HEK293 (cell line): ENCODE results near the gene ZNG1B.
"Not testable (repeated sequence)": the region's sequence is repeated elsewhere in the genome, so short reads cannot be mapped to it uniquely, and the experiment has no call there.

Source experiments
- CTCF ChIA-PET: fragments of 350-600 bp; formaldehyde crosslinking; extraction: SDS; loops from one replicate; lab custom pipeline; 2021; ENCODE audit warnings: antibody characterized with exemption; lab: Yijun Ruan, JAX
- POLR2A ChIA-PET: fragments of 300-600 bp; formaldehyde crosslinking; extraction: SDS; loops from one replicate; lab custom pipeline; 2020; ENCODE audit warnings: antibody characterized with exemption, inconsistent platforms; lab: Yijun Ruan, JAX
- H3K27ac ChIP-seq: fragments of 200-500 bp; sonication (Bioruptor generic); 2 replicates; pipeline ENCODE4 v1.5.1; 2014; ENCODE audit warnings: low read depth, low read length, control low read depth, inconsistent platforms; ENCODE audit errors: extremely low read depth
- H3K36me3 ChIP-seq, 2 experiments: fragments of 200-500 bp in 1 of 2; sonication (Bioruptor generic) in 1 of 2; 1 replicate in 1 of 2; 2 replicates in 1 of 2; pipeline ENCODE4 v1.5.1; 2014 to 2017; ENCODE audit warnings: inconsistent platforms in 2 of 2, low read length in 2 of 2; ENCODE audit not compliant: control insufficient read depth in 2 of 2, insufficient read depth in 1 of 2
- H3K4me1 ChIP-seq: fragments of 200-500 bp; sonication (Bioruptor generic); 2 replicates; pipeline ENCODE4 v1.5.1; 2014; ENCODE audit warnings: mild to moderate bottlenecking, low read length, inconsistent platforms; ENCODE audit not compliant: control insufficient read depth, insufficient read depth
- H3K4me3 ChIP-seq: 2 replicates; pipeline ENCODE4 v1.5.1; 2011; ENCODE audit warnings: low read depth, mild to moderate bottlenecking, control low read depth, low read length, moderate library complexity
- H3K9me3 ChIP-seq: fragments of 200-500 bp; sonication (Bioruptor generic); 2 replicates; pipeline ENCODE4 v1.5.1; 2014; ENCODE audit warnings: low read depth, low read length, inconsistent platforms; ENCODE audit not compliant: control insufficient read depth, insufficient read depth
- GLIS1 ChIP-seq: fragments of 450-650 bp; formaldehyde crosslinking; IDR thresholded peaks from 2 replicates; pipeline ENCODE4 v1.5.1; 2016; ENCODE audit warnings: missing biosample characterization, missing genetic modification characterization
- ZBTB20 ChIP-seq: fragments of 450-650 bp; formaldehyde crosslinking; IDR thresholded peaks from 2 replicates; pipeline ENCODE4 v1.5.1; 2016; ENCODE audit warnings: missing biosample characterization, missing genetic modification characterization
- ZIC2 ChIP-seq: fragments of 450-650 bp; formaldehyde crosslinking; IDR thresholded peaks from 2 replicates; pipeline ENCODE4 v1.5.1; 2016; ENCODE audit warnings: missing biosample characterization, missing genetic modification characterization
- ZNF335 ChIP-seq: fragments of 450-650 bp; formaldehyde crosslinking; conservative IDR thresholded peaks from 2 replicates; pipeline ENCODE4 v1.5.1; 2016; ENCODE audit warnings: missing biosample characterization, missing genetic modification characterization
- ZNF423 ChIP-seq: fragments of 450-650 bp; formaldehyde crosslinking; IDR thresholded peaks from 2 replicates; pipeline ENCODE4 v1.5.1; 2016; ENCODE audit warnings: missing biosample characterization, missing genetic modification characterization
- TF ChIP-seq, protein P1 (sequence below): fragments of 450-650 bp; formaldehyde crosslinking; IDR thresholded peaks from 2 replicates; pipeline ENCODE4 v1.5.1; 2016; ENCODE audit warnings: missing biosample characterization, missing genetic modification characterization
- TF ChIP-seq, protein P2 (sequence below): fragments of 450-650 bp; formaldehyde crosslinking; optimal IDR thresholded peaks from 2 replicates; pipeline ENCODE3; 2016; ENCODE audit warnings: missing biosample characterization, mild to moderate bottlenecking, missing genetic modification characterization

Gene ZNG1B

DNA sequence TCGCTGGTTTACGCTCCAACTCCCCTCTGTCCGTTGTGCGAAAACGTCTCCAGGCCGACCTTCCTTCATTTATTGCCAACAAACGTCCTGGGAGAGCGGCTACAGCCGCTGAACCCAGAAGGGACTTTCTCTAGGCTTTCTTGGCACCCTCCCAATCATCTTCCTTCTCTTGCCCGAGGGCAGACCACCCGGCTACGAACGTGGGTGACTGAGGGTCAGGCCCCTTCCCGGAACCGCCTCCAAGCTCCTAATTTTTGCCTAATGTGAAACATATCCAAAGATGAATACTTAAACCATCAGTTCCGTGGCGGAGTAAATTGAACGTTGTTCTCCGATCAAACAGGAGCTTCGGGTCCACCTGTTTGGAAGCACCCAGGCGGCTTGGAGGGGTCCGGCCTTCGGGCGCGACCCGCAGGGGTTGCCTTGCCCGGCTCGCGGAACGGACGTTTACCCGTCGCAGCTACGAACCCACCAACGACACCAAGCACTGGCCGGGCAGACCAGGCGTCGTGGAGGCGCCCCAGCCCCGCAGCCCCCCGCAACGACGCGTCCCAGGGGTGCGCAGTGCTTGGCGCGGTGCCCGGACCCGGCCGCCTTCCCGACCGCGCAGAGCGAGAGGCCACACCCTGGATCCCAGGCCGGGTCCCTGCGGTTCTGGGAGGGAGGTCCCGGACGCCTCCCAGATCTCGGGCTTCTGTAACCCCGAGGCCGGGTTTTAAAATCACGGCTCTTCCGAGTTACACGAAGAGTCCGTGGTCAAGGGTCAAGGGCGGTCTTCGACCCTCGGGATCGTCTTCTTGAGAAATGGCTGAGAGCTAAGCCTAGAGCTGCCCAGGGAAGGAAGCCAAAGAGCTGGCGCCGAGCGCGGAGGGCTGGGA, 65.0 kb downstream of the ZNG1B start:
- TF ChIP-seq ZNF335 (tag by site-specific recombination) = peak; percentile 40
- 0 out of 2 replicates have a peak, but pooled peaks have one; percentile 47 for TF ChIP-seq ZNF423
- TF ChIP-seq GLIS1 (tag by site-specific recombination) = peak; percentile 44; the same call in 1 of the 2 replicates
- TF ChIP-seq, protein P1, sequence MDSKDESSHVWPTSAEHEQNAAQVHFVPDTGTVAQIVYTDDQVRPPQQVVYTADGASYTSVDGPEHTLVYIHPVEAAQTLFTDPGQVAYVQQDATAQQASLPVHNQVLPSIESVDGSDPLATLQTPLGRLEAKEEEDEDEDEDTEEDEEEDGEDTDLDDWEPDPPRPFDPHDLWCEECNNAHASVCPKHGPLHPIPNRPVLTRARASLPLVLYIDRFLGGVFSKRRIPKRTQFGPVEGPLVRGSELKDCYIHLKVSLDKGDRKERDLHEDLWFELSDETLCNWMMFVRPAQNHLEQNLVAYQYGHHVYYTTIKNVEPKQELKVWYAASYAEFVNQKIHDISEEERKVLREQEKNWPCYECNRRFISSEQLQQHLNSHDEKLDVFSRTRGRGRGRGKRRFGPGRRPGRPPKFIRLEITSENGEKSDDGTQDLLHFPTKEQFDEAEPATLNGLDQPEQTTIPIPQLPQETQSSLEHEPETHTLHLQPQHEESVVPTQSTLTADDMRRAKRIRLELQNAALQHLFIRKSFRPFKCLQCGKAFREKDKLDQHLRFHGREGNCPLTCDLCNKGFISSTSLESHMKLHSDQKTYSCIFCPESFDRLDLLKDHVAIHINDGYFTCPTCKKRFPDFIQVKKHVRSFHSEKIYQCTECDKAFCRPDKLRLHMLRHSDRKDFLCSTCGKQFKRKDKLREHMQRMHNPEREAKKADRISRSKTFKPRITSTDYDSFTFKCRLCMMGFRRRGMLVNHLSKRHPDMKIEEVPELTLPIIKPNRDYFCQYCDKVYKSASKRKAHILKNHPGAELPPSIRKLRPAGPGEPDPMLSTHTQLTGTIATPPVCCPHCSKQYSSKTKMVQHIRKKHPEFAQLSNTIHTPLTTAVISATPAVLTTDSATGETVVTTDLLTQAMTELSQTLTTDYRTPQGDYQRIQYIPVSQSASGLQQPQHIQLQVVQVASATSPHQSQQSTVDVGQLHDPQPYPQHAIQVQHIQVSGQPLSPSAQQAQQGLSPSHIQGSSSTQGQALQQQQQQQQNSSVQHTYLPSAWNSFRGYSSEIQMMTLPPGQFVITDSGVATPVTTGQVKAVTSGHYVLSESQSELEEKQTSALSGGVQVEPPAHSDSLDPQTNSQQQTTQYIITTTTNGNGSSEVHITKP (tag by site-specific recombination) = peak; percentile 84
- H3K9me3 ChIP-seq, H3K4me1 ChIP-seq, CTCF ChIA-PET, H3K27ac ChIP-seq, POLR2A ChIA-PET, H3K36me3 ChIP-seq: not testable (repeated sequence)
- H3K4me3 ChIP-seq = peak overlapping the region; percentile 40

DNA sequence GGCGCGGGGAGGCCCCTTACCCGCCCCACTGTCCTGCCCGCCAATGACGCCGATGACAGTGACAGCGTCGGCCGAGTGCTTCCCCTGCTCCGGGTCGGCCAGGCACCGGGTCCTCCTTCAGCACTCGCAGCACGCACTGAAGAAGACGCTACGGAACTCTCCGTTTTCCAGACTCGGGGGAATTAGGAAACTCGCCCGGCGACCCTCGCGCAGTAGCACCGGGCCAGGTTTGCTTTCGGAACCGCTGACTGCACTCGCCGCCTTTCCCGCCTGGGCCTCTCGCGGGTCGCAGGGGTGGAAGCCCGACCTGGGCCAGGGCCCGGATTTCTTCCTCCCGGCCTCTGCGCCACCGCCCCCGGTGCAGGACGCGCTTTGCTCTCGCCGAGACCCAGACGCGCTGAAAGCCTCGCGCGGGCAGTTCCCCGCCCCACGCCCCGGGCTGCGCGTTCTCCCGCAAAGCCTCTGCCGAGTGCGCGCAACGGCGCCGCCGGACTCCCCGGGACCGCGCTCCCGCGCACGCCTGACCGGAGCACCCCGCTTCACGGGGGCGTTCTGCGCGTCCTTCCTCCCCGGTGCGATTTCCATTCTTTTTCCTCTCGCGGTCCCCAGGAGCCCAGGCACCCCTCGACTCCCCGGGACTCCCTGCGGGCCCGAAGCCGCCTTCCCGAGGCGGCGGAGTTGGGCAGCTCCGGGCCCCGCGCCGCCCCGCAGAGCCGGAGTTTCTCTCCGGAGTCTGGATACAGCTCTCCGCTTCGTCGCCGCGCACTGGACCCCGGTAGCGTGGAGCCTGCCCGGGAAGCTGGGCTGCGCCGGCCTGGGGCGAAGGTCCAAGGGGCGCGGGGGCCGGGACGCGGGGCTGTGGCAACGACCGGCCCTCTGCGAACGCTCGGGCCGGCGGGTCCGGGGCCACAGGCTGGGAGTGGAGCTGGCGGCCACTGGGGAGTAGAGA, 65.9 kb downstream of the ZNG1B start:
- TF ChIP-seq ZIC2 (tag by site-specific recombination) (peak; percentile 56; the same call in 1 of the 2 replicates), ZNF335 (tag by site-specific recombination) (peak; percentile 19; the same call in 1 of the 2 replicates), ZBTB20 (peak; percentile 38; the same call in 1 of the 2 replicates)
- TF ChIP-seq, protein P2, sequence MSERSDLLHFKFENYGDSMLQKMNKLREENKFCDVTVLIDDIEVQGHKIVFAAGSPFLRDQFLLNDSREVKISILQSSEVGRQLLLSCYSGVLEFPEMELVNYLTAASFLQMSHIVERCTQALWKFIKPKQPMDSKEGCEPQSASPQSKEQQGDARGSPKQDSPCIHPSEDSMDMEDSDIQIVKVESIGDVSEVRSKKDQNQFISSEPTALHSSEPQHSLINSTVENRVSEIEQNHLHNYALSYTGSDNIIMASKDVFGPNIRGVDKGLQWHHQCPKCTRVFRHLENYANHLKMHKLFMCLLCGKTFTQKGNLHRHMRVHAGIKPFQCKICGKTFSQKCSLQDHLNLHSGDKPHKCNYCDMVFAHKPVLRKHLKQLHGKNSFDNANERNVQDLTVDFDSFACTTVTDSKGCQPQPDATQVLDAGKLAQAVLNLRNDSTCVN = peak; percentile 90
- TF ChIP-seq, protein P1 (tag by site-specific recombination) = peak; percentile 28; the same call in 1 of the 2 replicates
- H3K4me3 ChIP-seq = peak overlapping the region; percentile 40
- POLR2A ChIA-PET, H3K36me3 ChIP-seq, H3K9me3 ChIP-seq, CTCF ChIA-PET, H3K4me1 ChIP-seq, H3K27ac ChIP-seq: not testable (repeated sequence)

DNA sequence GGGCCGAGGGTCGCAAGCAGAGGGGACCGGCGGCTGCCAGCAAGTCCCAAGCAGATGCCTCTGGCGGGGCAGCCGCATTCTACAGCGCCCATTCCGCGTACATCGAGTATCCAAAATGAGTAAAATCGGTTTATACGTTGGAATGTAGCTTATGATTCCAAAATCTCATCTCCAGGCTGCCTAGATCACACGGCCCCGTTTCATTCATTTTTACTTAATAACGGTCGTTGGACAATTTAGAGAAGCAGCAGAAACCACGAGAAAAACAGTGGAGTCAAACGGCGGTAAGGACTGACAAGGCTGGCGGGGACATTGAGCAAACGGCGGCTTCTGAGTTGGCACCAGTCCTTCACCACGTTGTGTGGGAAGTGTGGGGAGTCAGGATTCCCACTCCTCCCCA, 66.6 kb downstream of the ZNG1B start:
- POLR2A ChIA-PET = not testable (repeated sequence)

DNA sequence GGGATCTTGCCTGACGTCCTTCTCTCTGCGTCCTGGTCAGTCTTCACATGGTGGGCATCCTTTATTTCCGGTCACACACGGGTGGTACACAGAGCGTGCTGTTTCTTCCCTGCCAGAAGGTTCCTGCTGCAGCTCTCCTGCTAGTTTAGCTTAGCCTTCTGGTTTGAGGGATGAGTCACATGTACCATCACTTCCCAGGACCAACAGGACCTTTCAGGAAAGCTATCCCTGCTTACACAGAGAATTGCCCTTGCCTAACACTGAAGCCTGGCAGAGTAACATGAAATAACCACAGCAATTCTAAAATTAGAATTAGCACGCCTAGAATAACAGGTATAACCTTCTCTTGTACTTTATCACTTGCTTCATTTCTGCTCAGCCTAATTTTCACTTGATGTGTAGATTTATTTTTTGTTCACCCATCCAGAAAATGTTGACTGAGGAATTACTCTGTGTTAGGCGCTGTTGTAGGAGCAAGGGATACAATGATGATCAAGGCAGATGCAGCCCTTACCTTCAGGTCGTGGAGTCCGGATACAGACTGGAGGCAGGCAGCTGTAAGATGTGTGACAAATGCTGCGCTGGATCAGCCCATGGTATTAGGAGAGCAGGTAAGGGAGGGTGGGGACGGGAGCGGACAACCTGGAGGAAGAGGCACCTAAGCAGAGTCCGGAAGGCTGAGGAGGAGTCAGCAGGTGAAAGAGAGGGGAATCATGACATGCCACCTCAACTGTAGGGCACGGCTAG, 70.1 kb downstream of the ZNG1B start:
- H3K9me3 ChIP-seq, H3K4me1 ChIP-seq, H3K36me3 ChIP-seq, CTCF ChIA-PET, H3K27ac ChIP-seq, POLR2A ChIA-PET, H3K4me3 ChIP-seq: not testable (repeated sequence)

More for the DNA sequence above, 66.6 kb downstream of the ZNG1B start:
- H3K9me3 ChIP-seq, H3K4me1 ChIP-seq, CTCF ChIA-PET, H3K36me3 ChIP-seq, H3K27ac ChIP-seq, H3K4me3 ChIP-seq: not testable (repeated sequence)
